ENCODE data around the gene FHIT.

The FHIT gene

DNA sequence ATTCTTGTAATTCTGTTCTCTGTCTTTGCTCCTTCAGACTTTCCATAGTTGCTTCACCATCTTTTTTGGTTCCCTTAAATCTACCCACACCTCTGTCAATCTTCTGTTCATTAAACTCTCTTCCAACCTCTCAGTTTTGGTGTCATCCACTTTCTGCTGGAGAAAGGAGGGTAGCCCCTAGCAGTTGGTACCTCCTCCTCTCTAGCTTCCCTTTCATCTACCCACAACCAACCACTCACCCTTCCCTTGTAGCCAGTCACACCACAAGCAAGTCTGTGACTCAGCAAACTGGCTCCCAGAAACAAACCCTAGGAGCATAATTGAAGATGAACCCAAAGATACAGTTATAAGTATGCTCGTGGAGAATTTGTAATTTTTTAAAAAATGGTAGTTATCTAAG lies 318.6 kb downstream of the FHIT start:
- no peak for DNase-seq (ENCODE audit: low read depth)
- TF ChIP-seq, protein P1, sequence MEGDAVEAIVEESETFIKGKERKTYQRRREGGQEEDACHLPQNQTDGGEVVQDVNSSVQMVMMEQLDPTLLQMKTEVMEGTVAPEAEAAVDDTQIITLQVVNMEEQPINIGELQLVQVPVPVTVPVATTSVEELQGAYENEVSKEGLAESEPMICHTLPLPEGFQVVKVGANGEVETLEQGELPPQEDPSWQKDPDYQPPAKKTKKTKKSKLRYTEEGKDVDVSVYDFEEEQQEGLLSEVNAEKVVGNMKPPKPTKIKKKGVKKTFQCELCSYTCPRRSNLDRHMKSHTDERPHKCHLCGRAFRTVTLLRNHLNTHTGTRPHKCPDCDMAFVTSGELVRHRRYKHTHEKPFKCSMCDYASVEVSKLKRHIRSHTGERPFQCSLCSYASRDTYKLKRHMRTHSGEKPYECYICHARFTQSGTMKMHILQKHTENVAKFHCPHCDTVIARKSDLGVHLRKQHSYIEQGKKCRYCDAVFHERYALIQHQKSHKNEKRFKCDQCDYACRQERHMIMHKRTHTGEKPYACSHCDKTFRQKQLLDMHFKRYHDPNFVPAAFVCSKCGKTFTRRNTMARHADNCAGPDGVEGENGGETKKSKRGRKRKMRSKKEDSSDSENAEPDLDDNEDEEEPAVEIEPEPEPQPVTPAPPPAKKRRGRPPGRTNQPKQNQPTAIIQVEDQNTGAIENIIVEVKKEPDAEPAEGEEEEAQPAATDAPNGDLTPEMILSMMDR (IDR thresholded peaks at IDR 0.05; ENCODE audit: control insufficient read depth, insufficient read depth, low read depth, low read length, missing control alignments) = no peak
- H3K4me3 ChIP-seq (ENCODE audit: control insufficient read depth, low read depth, low read length) = no peak overlapping the region

DNA sequence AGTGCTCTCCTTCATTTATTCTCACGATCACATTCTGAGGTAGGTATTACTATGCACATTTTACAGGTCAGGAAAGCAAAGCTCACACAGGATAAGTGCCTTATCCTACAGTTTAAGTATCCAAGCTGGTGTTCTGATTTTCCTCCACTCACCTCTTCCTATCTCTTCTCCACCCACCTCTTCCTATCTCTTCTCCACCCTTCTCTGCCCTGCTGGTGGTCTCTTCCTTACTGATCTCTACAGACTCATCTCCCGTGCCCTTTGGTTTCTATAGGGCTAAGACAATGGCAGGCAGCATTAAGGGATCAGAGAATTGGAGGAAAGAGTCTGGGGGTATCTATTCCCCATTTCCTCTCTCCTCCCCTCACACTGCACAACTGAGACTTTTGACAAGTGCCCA lies 319.1 kb downstream of the FHIT start:
- DNase-seq (ENCODE audit: low read depth) = no peak
- no peak overlapping the region for H3K4me3 ChIP-seq (ENCODE audit: control insufficient read depth, low read depth, low read length)
- TF ChIP-seq, protein P1 (IDR thresholded peaks at IDR 0.05; ENCODE audit: control insufficient read depth, insufficient read depth, low read depth, low read length, missing control alignments) = no peak

DNA sequence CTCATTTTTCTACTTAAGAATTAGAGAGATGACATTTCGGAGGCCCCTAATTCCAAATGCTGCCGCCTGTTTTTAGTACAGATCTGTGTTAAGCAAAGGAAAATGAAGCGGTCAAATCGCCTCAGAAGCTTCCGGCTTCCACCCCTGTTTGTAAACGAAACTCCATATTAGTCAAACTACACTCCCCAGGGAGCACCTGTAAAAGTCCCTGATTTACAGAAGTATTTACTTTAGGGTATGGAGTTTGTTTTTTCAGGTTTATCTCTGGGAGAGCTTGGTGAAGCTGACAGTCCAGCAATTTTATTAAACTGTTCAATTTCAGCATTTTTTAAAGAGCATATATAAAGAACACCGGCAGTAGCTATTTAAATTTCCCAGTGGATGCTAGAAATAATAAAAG lies 319.8 kb downstream of the FHIT start:
- DNase-seq (ENCODE audit: low read depth) = no peak
- H3K4me3 ChIP-seq (ENCODE audit: control insufficient read depth, low read depth, low read length) = no peak overlapping the region
- TF ChIP-seq, protein P1 (IDR thresholded peaks at IDR 0.05; ENCODE audit: control insufficient read depth, insufficient read depth, low read depth, low read length, missing control alignments) = no peak

DNA sequence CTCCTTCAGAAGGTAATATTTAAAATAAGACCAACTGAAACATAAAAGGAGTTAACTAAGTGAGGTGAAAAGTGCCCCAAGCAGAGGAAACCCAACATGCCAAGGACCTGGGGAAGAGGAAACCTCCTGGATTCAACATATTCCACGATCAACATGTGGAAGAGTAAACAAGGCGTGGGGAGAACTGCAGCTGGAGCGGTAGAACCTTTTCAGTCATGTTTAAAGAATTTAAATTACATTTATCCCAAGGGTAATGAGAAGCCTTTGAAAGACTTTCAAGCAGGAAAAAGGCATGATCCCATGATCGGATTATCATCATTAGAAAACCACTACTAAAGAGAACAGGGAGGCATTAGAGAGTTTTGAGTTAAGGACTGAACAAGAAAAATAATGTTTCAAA lies 330.7 kb downstream of the FHIT start:
- TF ChIP-seq, protein P1 (IDR thresholded peaks at IDR 0.05; ENCODE audit: control insufficient read depth, insufficient read depth, low read depth, low read length, missing control alignments) = no peak
- DNase-seq (ENCODE audit: low read depth) = no peak

DNA sequence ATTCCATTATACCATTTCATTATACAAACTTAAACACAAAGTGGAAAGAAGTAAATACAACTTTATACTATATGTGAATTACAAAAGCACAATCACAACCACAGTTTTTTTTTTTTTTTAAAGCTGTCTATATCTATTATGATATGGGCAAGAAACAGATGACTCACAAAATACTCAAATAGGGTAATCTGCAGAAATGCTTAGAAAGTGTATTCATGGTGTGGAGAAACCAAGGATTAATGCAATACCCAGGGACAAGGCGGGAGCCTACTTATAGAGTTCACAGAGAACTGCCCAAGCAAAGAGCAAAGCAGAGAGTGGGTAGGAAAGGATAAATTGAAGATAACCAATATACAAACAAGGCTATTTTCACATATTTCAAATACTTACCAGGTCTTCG lies 332.0 kb downstream of the FHIT start:
- DNase-seq (ENCODE audit: low read depth) = no peak
- TF ChIP-seq, protein P1 (IDR thresholded peaks at IDR 0.05; ENCODE audit: control insufficient read depth, insufficient read depth, low read depth, low read length, missing control alignments) = no peak
- H3K4me3 ChIP-seq (ENCODE audit: control insufficient read depth, low read depth, low read length) = no peak overlapping the region

More for the DNA sequence above, 330.7 kb downstream of the FHIT start:
- no peak overlapping the region for H3K4me3 ChIP-seq (ENCODE audit: control insufficient read depth, low read depth, low read length)

DNA sequence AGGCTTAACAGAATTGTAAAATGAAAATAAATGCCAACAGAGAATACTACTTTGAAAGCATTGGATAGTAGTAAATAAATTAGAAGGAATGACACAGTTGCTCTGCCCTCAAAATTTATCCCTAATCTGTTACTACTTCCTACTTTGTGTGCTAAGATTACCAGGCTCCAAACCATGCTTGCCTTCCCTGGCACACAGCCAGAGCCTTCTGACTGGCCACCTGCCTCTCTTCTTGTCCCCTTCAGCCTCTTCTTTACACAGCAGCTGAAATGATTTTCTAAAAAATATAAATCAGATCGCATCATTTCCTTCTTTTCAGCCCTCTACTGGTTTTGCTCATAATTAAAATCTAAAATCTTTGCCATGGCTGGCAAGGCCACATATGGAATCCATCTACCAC lies 334.1 kb downstream of the FHIT start:
- no peak overlapping the region for H3K4me3 ChIP-seq (ENCODE audit: control insufficient read depth, low read depth, low read length)
- no peak for DNase-seq (ENCODE audit: low read depth)
- TF ChIP-seq, protein P1 (IDR thresholded peaks at IDR 0.05; ENCODE audit: control insufficient read depth, insufficient read depth, low read depth, low read length, missing control alignments) = no peak

DNA sequence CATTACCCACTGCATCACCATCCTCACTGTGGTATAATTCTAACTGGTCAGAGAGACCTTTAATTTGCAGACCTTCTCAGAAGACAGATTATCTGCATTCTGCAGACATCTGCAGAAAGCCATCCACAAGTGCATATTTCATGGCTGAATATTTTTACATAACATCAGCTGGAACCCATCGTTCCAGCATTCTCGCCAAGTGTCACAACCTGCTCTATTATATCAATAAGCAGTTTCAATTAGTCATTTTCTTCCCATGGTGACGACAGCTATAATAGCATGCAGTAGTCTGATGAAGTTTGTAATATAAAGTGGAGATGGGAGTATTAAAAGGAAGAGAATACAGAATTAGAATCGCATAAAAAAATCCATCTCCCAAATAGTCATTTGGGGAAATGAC lies 334.7 kb downstream of the FHIT start:
- no peak for DNase-seq (ENCODE audit: low read depth)
- H3K4me3 ChIP-seq (ENCODE audit: control insufficient read depth, low read depth, low read length) = no peak overlapping the region
- TF ChIP-seq, protein P1 (IDR thresholded peaks at IDR 0.05; ENCODE audit: control insufficient read depth, insufficient read depth, low read depth, low read length, missing control alignments) = no peak

Measured in AG09309 (cell line).